CD8-positive, alpha-beta memory T cell (primary cell): ENCODE data around the gene MOB2. TPM values are rescaled to one million over a fixed set of nuclear protein-coding genes. Genes with fewer than 3 reads are reported as not detected.

ENCODE experiments used
- polyA plus RNA-seq: library from polyadenylated mRNA; unstranded; fragments of 300-500 nt; fragmentation: Illumina TruSeq; gene quantifications from one replicate; pipeline ENCODE4 v1.2.3, GENCODE V29; 2021
- total RNA-seq, 2 experiments: library from RNA; stranded (reverse); gene quantifications; one replicate each; pipeline ENCODE4 v1.2.3, GENCODE V29; 2021

The MOB2 gene
- total and polyA plus RNA-seq, 3 experiments from 2014 or later, result 26.6 to 67.4 (median 28.7) TPM

Other genes with a start within 250 kb of the MOB2 start
- gene TOLLIP, start 177.1 kb downstream of the MOB2 start, total RNA-seq, result 10 to 100 TPM; 36.3 to 41.8 TPM
- 31.1 TPM for gene TOLLIP, start 177.1 kb downstream of the MOB2 start, polyA plus RNA-seq
- gene BRSK2, start 96.8 kb downstream of the MOB2 start, total RNA-seq, result under 1 TPM; 0.35 to 0.59 TPM
- 0.23 TPM for gene BRSK2, start 96.8 kb downstream of the MOB2 start, polyA plus RNA-seq
- 1 to 10 TPM; 2.3 to 4.0 TPM for gene DUSP8, start 85.5 kb upstream of the MOB2 start, total RNA-seq
- 0.75 TPM for gene DUSP8, start 85.5 kb upstream of the MOB2 start, polyA plus RNA-seq
- not detected for gene KRTAP5-1, start 98.5 kb upstream of the MOB2 start, total RNA-seq
- not detected for gene KRTAP5-1, start 98.5 kb upstream of the MOB2 start, polyA plus RNA-seq
- gene KRTAP5-2, start 111.5 kb upstream of the MOB2 start, total RNA-seq, result not detected
- gene KRTAP5-2, start 111.5 kb upstream of the MOB2 start, polyA plus RNA-seq, result 0.46 TPM
- not detected for gene KRTAP5-3, start 121.7 kb upstream of the MOB2 start, total RNA-seq
- gene KRTAP5-3, start 121.7 kb upstream of the MOB2 start, polyA plus RNA-seq, result not detected
- gene KRTAP5-4, start 135.4 kb upstream of the MOB2 start, total RNA-seq, result not detected
- not detected for gene KRTAP5-4, start 135.4 kb upstream of the MOB2 start, polyA plus RNA-seq
- not detected for gene KRTAP5-5, start 143.0 kb upstream of the MOB2 start, total RNA-seq
- gene KRTAP5-5, start 143.0 kb upstream of the MOB2 start, polyA plus RNA-seq, result not detected
- gene KRTAP5-6, start 210.4 kb upstream of the MOB2 start, total RNA-seq, result not detected
- gene KRTAP5-6, start 210.4 kb upstream of the MOB2 start, polyA plus RNA-seq, result not detected